HCT116 (cell line): Measurements from ENCODE around the gene MUS81.

Experiments
- CTCF ChIP-seq, 3 experiments: fragments of 200-600 bp in 1 of 3; sonication (generic) in 1 of 3; IDR thresholded peaks in 2 of 3; conservative IDR thresholded peaks in 1 of 3; 2 replicates each; pipeline ENCODE4 v1.5.1; 2012 to 2017; ENCODE audit warnings: low read depth in 2 of 3, low read length in 2 of 3, antibody characterized with exemption in 1 of 3, borderline replicate concordance in 1 of 3, control low read depth in 1 of 3, mild to moderate bottlenecking in 1 of 3, mixed read lengths in 1 of 3, mixed run types in 1 of 3, moderate library complexity in 1 of 3; ENCODE audit not compliant: insufficient read depth in 1 of 3
- ELF1 ChIP-seq: IDR thresholded peaks from 2 replicates; pipeline ENCODE4 v1.6.1; 2012; ENCODE audit warnings: low read depth, borderline replicate concordance
- EZH2 ChIP-seq: fragments of 200-600 bp; sonication (generic); IDR thresholded peaks from 2 replicates; pipeline ENCODE4 v1.6.1; 2017; ENCODE audit warnings: antibody characterized with exemption, mixed run types
- MAX ChIP-seq: IDR thresholded peaks from 2 replicates; pipeline ENCODE4 v1.6.1; 2012
- POLR2A ChIP-seq: IDR thresholded peaks from 2 replicates; pipeline ENCODE4 v1.7.0; 2011; ENCODE audit warnings: borderline replicate concordance; ENCODE audit not compliant: insufficient read depth, insufficient read length; ENCODE audit errors: extremely low read depth

- TF ChIP-seq EZH2: no peak
- no peak for TF ChIP-seq POLR2A
- no peak for TF ChIP-seq CTCF (IDR thresholded peaks at IDR 0.05 in 2 of 3, conservative IDR thresholded peaks at IDR 0.05 in 1 of 3; ENCODE audit: borderline replicate concordance in 1 of 3, insufficient read depth in 1 of 3, low read depth in 2 of 3, low read length in 2 of 3)
- no peak for TF ChIP-seq MAX
- TF ChIP-seq ELF1: no peak
Observed at GRCh38 chr11:65883786-65884715, 23.8 kb downstream of the MUS81 start.
